HG03457 (cell line): Measurements from ENCODE around the gene KAT6B.
"Not testable (repeated sequence)": the region's sequence is repeated elsewhere in the genome, so short reads cannot be mapped to it uniquely, and the experiment has no call there.

ENCODE experiments used
- ATAC-seq: cut with Tn5 transposase; IDR thresholded peaks from one replicate; pipeline ENCODE4 v1.9.1; 2021; ENCODE audit warnings: moderate number of reproducible peaks; ENCODE audit not compliant: unreplicated experiment

KAT6B gene

GRCh38 chr10:74826142-74827044 lies at the start of gene KAT6B:
Gene KAT6B, plus strand, starts transcription at chr10:74826600. Its CDS starts 16,258 bp downstream, at chr10:74842858.
- peak; percentile 91 for ATAC-seq

GRCh38 chr10:74778436-74779094 lies 47.8 kb upstream of the KAT6B start:
- ATAC-seq = no peak

DNA sequence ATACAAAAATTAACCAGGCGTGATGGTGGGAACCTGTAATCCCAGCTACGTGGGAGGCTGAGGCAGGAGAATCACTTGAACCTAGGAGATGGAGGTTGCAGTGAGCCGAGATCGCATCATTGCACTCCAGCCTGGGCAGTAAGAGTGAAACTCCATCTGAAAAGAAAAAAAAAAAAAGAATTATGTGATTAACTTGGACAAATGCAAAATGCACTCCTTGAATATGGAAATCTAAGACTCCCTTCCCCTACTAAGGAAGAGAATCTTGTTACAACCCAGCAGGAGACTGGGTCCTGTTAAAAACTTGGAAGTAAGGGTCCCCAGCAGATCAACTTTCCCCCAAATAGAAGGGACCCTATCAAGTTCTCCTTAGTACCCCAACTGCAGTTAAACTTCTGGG lies 44.5 kb upstream of the KAT6B start:
- not testable (repeated sequence) for ATAC-seq

DNA sequence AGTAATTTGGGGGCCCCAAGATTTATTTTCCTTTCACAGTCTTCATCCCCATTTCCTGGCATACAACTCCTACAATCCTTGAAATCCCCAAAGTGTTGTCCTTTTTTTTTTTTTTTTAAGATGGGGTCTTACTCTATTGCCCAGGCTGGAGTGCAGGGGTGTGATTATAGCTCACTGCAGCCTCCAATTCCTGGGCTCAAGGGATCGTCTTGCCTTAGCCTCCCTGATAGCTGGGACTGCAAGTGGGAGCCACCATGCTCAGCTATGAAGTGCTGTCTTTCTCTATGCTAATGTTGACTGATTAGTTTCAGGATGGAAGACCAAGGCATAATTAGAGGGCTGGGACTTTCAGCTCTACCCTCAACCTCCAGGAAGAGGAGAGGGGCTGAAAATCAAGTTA lies 41.9 kb upstream of the KAT6B start:
- ATAC-seq = no peak

- ATAC-seq = no peak
Observed at GRCh38 chr10:74786126-74786525, 40.3 kb upstream of the KAT6B start.

- no peak for ATAC-seq
Observed at GRCh38 chr10:74787457-74787856, 38.9 kb upstream of the KAT6B start.

GRCh38 chr10:74791979-74792378 lies 34.4 kb upstream of the KAT6B start:
- ATAC-seq = not testable (repeated sequence)

- no peak for ATAC-seq
Observed at GRCh38 chr10:74792726-74793125, 33.7 kb upstream of the KAT6B start.

DNA sequence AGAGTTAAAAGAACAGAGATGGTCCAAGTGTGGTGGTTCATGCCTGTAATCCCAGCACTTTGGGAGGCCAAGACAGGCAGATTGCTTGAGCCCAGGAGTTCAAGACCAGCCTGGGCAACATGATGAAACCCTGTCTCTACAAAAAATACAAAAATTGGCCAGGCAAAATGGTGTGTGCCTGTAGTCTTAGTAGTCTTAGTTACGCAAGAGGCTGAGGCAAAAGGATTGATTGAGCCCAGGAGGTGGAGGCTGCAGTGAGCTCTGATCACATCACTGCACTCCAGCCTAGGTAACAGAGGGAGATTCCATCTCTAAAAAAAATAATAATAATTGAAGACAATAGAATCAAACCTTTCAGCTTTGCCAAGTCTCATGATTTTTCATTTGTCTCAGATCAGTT lies 33.2 kb upstream of the KAT6B start:
- not testable (repeated sequence) for ATAC-seq

- ATAC-seq = no peak
Observed at GRCh38 chr10:74794531-74794930, 31.9 kb upstream of the KAT6B start.

GRCh38 chr10:74797550-74797949 lies 28.9 kb upstream of the KAT6B start:
- ATAC-seq = no peak

GRCh38 chr10:74799721-74800221 lies 26.6 kb upstream of the KAT6B start:
- ATAC-seq = no peak

DNA sequence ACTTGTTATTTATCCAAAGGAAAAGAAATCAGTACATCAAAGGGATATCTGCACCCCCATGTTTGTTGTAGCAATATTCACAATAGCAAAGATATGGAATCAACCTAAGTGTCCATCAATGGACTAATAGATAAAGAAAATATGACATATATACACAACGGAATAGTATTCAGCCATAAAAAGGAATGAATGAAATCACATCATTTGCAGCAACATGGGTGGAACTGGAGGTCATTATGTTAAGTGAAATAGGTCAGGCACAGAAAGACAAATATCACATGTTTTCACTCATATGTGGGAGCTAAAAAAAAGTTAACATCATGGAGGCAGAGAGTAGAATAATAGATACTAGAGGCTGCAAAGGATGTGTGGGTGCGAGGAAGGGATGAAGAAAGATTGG lies 25.0 kb upstream of the KAT6B start:
- ATAC-seq = no peak

DNA sequence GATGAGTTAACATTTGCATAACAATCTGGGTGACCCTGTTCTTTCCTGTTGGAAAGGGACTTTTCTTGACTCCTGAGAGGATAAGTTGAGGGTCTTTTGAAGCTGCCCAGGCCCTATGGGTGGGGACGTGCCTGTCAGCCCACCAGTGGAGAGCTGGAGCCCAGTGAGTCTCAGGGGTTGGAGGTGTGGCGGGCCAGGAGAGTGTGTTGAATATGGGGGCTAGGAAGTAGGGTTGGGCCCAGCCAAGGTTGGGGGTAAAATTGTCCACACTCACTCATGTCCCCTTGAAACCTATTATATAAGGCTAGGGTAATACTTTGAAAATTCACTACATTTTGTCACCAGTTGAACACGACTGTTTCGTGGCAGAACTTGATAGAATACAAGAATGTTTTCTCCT lies 17.9 kb upstream of the KAT6B start:
- no peak for ATAC-seq

DNA sequence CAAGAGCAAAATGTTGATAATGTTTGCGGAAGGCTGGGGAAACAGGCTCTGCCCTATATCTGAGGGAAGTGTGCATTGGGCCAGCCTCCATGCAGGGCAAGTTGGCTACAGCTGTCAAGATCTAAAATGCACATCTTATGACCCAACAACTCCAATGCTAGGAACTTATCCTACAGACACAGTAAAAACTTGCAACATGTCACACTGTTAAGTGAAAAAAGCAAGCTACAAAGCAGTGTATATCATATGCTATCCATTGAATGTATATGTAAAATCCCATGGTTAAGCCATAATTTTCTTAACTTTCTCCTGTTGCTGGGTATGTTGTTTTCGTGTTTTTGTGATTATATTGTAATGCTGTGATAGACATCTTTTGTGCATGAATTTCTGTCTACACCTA lies 16.3 kb upstream of the KAT6B start:
- no peak for ATAC-seq

DNA sequence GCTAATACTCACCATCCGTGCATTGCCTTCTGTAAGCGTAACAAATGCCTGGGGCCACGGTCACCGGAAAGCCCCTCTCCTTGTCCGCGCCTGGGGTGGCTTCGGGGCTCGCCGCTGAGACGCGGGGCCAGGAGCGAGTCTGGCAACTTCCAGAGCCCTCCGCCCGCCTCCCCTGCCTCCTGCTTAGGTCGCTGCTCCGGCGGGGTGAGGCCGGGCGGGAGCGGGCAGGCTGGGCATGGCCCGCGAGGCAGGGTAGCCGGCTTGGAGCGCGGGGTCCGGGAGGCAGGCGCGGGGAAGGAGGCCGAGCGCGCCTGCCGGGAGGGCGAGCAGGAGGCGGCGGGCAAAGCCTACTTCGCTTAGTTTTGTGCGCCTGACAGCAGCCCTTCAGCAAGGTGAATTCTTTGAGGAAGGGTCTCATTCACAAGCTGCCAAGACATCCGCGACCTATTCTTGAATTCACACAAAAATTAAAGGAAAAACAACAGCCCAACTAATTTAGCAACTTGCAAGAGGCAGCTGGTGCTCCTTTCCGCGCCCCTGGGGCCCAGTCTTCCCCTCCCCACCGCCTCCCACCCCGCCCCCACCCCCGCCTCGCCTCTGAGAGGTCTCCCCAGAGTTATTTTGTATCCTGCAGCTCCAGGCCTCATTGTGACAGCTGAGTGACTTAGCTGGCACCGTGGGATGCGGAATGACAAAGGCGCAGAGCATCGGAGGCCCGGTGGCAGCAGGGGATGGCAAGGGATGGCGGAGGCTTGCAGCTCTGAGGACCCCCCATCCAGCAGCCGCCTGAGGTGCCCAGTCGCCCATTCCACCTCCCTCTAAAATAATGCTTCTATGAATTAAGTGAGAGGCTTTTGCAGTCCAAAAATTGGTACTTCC lies 12.8 kb upstream of the KAT6B start:
- no peak for ATAC-seq

DNA sequence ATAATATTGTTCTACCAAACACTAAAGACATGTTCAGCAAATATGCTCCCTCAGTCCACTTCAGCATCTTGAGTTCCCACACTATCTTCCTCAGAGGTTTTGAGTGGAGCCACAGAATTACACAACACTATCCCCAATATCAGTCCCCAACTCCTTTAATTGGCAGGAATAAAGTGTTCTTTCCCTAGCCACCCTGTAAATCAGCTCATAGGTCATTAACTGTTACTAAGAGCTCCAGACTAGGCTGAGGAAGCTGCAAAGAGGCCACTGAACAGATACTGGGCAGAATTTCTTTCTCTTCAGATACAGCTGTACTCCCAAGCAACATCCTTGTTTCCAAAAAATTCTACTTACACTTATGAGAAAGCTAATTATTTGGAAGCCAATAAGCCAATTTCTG lies 11.6 kb upstream of the KAT6B start:
- no peak for ATAC-seq

DNA sequence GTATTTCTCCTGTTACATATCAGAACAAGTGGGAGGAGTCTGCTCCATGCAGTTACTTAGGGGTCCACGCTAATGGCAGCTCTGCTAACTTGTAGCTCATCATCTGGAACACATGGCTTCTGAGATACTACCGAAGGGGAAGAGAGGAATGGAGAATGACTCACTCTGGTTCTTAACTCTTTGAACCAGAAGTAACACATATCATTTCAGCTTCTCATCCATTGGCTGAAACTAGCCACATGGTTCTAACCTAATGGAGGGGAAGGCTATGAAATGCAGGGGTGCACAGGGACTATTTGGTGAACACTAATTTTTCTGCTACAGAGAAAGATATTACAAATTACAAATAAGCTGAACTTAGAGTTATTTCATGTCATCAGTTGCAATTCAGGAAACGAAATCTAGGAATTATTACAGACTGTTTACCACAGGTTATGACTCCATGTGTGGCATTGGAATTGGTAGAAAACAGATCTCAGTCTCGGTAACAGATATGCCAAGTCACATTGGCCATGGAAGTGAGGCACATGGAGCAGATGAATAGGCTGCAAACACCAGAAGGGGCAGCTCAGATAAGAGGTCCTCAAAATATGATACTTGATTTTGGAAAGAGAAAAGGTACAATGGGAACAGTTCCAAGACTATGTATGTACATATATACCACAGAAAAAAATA lies 9.4 kb upstream of the KAT6B start:
- no peak for ATAC-seq

DNA sequence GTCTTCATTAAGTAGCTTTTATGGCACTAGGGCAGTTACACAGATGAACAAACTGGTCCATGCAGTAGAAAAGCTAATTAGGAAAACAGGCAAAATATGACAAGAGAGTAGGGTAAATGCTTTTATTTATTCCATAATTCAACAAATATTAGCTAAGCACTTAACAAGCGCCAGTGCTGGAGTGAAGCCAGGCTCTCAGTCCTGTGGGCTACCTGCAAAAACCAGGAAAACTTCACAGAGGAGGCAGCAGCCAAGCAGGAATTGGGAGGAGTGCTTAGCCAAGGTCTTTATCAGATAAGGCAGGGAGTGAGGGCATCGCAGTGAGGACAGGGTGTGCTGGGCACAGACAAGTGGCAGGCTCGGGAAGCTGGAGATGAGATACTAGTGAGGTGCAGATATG lies 4.9 kb upstream of the KAT6B start:
- no peak for ATAC-seq

- no peak for ATAC-seq
Observed at GRCh38 chr10:74822101-74822500, 4.3 kb upstream of the KAT6B start.
